ENCODE data around the gene C19orf12.

DNA sequence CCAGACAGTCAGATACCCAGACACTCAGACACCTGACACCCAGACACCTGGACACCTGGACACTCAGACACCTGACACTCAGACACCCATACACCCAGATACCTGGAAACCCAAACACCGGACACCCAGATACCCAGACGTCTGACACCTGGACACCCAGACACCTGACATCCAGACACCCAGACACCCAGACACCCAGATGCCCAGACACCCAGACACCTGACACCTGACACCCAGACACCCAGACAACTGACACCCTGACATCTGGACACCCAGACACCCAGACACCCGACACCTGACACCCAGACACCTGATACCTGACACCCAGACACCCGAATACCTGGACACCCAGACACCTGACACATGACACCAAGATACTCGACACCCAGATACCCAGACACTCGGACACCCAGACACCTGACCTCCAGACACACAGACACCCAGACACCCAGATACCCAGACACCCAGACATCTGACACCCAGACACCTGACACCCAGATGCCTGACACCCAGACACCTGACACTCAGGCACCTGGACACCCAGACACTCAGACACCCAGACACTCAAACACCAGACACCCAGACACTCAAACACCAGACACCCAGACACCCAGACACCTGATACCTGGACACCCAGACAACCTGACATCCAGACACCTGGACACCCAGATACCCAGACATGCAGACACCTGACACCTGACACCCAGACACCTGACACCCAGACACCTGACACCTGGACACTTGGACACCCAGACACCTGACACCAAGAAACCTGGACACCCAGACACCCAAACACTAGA lies 19.1 kb downstream of the C19orf12 start:
- no peak for TF ChIP-seq CTCF (IDR thresholded peaks at IDR 0.05; ENCODE audit: extremely low read depth in 1 of 2, insufficient read depth in 1 of 2, low read depth in 1 of 2, low read length in 2 of 2)
- TF ChIP-seq, protein P1, sequence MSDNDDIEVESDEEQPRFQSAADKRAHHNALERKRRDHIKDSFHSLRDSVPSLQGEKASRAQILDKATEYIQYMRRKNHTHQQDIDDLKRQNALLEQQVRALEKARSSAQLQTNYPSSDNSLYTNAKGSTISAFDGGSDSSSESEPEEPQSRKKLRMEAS (IDR thresholded peaks at IDR 0.05; ENCODE audit: insufficient read depth, insufficient read length): no peak
- TF ChIP-seq POLR2AphosphoS5 (IDR thresholded peaks at IDR 0.05; ENCODE audit: insufficient read depth, low read depth, low read length): no peak
- TF ChIP-seq POLR2A (IDR thresholded peaks at IDR 0.05; ENCODE audit: low read depth, low read length): no peak
